Measurements from ENCODE around the gene PLXDC1.

DNA sequence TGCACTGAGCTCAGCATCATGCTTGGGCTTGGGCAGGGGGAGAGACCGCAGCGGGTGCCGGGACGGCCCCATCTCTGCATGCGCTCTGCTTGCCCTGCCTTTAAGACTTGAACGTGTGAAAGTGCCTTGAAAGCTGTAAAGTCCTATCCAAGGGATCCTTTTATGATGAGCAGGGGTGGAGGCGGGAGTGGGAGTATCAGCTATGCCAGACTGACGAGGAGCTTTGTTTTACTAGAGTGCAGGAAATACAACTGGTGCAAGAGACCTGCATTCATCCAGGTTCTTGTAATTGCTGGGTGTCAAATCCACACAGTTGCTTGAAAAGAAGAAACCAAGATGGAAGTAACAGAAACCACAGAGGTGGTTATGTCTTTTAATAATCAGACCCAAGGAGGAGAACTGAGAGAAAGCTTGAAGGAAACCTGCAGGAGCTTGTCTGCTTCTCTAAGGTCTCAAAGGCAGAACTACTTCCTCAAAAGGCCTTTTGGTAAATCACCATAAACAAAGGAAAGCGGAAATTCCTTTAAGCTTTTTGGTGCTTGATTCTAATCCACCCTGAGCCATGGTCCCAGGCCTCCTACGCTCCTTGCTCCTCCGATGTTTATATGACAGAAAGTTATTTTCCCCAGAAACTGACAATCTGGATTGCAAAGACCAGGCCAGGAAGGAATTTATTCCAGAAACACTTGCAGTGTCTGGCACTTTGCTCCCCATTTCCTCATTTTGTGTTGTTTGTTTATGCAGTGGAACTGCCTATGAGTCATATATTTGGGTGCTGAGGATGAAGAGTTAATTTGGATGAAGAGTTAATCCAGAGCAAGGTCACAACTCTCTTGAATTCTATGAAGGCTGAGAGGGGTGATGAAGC lies 132.9 kb downstream of the PLXDC1 start:
- TF ChIP-seq, protein P1, sequence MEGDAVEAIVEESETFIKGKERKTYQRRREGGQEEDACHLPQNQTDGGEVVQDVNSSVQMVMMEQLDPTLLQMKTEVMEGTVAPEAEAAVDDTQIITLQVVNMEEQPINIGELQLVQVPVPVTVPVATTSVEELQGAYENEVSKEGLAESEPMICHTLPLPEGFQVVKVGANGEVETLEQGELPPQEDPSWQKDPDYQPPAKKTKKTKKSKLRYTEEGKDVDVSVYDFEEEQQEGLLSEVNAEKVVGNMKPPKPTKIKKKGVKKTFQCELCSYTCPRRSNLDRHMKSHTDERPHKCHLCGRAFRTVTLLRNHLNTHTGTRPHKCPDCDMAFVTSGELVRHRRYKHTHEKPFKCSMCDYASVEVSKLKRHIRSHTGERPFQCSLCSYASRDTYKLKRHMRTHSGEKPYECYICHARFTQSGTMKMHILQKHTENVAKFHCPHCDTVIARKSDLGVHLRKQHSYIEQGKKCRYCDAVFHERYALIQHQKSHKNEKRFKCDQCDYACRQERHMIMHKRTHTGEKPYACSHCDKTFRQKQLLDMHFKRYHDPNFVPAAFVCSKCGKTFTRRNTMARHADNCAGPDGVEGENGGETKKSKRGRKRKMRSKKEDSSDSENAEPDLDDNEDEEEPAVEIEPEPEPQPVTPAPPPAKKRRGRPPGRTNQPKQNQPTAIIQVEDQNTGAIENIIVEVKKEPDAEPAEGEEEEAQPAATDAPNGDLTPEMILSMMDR (IDR thresholded peaks at IDR 0.05), result no peak
- TF ChIP-seq ZFX (IDR thresholded peaks at IDR 0.05; ENCODE audit: borderline replicate concordance), result no peak
